Fibroblast of pulmonary artery (primary cell): Measurements from ENCODE around the gene LRRK1.

ENCODE experiments used
- DNase-seq: peaks from one replicate; pipeline ENCODE4 v3.0.0-alpha.2; 2010; ENCODE audit warnings: low read depth
- H3K4me3 ChIP-seq: replicated peaks from 2 replicates; pipeline ENCODE4 v1.5.1; 2011; ENCODE audit warnings: low read depth, mild to moderate bottlenecking, control low read depth, low read length, moderate library complexity
- TF ChIP-seq, protein P1 (sequence below): IDR thresholded peaks from 2 replicates; pipeline ENCODE4 v1.5.1; 2011; ENCODE audit warnings: mild to moderate bottlenecking, control low read depth, low read length, inconsistent platforms; ENCODE audit errors: missing control alignments

The LRRK1 gene

DNA sequence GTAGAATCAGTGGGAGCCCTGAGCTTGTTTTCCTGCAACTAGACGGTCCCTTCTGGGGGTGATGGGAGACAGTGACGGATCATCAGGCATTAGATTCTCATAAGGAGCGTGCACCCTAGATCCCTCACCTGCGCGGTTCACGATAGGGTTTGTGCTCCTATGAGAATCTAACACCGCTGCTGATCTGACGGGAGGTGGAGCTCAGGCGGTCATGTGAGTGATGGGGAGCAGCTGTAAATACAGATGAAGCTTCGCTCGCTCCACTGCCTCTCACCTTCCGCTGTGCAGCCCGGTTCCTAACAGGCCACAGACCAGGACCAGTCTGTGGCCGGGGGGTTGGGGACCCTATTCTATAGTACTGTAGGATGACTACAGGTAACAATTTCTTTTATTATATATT, 178.0 kb downstream of the LRRK1 start:
- no peak for DNase-seq
- H3K4me3 ChIP-seq, result no peak overlapping the region
- TF ChIP-seq, protein P1, sequence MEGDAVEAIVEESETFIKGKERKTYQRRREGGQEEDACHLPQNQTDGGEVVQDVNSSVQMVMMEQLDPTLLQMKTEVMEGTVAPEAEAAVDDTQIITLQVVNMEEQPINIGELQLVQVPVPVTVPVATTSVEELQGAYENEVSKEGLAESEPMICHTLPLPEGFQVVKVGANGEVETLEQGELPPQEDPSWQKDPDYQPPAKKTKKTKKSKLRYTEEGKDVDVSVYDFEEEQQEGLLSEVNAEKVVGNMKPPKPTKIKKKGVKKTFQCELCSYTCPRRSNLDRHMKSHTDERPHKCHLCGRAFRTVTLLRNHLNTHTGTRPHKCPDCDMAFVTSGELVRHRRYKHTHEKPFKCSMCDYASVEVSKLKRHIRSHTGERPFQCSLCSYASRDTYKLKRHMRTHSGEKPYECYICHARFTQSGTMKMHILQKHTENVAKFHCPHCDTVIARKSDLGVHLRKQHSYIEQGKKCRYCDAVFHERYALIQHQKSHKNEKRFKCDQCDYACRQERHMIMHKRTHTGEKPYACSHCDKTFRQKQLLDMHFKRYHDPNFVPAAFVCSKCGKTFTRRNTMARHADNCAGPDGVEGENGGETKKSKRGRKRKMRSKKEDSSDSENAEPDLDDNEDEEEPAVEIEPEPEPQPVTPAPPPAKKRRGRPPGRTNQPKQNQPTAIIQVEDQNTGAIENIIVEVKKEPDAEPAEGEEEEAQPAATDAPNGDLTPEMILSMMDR, result no peak

DNA sequence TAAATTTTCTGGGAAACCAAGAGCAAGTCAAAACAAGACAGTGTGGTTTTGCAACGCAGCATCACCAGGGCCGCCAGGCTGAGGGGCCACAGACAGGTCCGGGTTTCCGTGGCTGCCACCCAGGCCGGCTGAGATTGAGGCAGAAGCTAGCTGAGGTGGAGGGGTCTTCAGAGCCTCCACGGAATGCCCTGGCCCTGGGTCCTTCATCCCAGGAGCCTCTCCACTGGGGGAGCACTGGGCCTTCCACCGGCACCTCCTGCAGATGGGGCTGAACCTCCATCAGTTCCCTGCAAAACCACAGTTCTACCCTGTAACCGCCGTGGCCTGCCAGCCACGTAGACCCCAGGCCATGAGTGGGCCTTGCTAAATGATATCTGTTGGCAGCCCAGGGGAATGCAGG, 180.0 kb downstream of the LRRK1 start:
- TF ChIP-seq, protein P1, result no peak
- DNase-seq, result no peak
- no peak overlapping the region for H3K4me3 ChIP-seq

DNA sequence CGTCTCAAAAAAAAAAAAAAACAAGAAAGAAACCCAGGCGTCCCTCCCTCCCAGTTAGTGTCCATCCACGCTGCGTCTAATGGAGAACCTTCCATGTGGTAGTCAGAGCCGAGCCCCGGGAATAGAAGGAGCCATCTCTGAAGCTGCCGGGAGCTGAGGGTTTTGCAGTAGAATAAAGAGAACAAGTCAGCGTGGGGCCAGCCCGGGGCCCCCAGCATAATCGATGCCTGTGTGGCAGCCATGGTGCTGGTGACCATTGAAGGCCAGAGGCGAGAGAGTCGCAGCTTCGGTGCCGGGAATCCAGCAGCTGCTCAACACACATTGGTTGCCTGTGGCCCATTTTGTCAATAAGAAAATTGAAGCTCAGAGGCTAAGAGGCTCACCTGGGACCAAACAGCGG, 181.0 kb downstream of the LRRK1 start:
- no peak for DNase-seq
- TF ChIP-seq, protein P1, result no peak
- H3K4me3 ChIP-seq, result no peak overlapping the region

DNA sequence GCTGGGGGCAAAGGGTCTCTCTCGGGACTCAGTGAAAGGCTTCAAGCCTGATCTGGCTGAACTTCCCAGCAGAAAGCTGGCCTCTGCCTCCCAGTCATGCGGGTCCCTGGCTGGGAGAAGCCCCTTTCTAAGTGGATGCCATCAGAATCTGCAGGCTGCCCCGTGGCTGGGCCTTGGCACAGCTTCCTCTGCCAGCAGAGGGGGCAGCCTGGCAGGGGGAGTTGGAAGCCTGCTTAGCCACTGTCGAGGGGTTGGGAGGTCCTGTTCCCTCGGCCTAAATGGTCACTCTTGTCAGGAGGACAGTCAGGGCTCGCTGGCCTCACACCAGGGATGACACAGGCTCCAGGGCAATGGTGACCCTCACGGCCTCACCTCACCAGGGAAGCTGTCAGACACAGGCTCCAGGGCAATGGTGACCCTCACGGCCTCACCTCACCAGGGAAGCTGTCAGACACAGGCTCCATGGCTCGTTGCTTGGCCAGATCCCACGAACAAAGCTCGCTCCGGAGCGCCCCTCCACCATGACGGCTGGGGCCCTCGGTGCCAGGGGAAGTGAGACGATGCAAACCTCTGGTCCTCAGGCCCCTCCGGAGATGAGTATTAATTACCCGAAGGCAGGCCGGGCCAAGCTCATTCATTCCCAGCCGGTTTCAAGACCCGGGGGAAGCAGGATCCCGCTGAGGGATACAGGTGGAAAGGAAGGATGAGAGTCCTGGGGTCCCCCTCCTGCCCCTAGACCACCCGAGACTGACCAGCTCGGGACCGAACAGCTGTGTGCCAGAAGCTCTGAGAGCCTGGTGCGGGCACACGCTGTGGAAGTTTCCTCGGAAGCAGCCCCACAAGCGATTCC, 181.7 kb downstream of the LRRK1 start:
- H3K4me3 ChIP-seq, result no peak overlapping the region
- TF ChIP-seq, protein P1, result no peak
- DNase-seq, result no peak

DNA sequence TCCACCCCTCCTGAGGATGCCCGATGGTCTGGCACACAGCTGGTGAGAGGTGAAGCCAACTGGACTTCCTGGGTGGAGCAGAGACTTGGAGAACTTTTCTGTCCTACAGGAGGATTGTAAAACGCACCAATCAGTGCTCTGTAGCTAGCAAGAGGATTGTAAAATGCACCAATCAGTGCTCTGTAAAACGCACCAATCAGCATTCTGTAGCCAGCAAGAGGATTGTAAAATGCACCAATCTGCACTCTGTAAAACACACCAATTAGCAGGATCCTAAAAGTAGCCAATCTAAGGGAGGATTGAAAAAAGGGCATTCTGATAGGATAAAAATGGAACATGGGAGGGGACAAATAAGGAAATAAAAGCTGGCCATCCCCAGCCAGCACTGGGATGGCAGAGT, 182.5 kb downstream of the LRRK1 start:
- no peak for DNase-seq
- TF ChIP-seq, protein P1, result no peak
- H3K4me3 ChIP-seq, result no peak overlapping the region

DNA sequence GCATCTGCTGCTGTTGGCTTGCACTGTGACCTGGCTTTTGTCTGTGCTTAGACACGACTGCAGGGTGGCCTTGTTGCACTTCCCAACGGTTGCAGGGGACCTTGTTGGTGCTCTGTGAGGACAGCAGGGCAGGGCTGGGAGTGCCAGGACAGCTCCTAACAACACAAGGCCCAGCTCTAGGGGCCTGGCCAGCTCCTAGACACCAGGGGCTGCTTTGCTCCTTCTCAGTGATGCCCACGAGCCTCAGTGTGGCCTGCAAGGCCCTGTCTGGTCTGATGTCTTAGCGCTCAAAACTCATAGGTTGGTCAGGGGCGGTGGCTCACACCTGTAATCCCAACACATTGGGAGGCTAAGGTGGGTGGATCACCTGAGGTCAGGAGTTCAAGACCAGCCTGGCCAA, 183.6 kb downstream of the LRRK1 start:
- DNase-seq, result no peak
- TF ChIP-seq, protein P1, result no peak
- no peak overlapping the region for H3K4me3 ChIP-seq

DNA sequence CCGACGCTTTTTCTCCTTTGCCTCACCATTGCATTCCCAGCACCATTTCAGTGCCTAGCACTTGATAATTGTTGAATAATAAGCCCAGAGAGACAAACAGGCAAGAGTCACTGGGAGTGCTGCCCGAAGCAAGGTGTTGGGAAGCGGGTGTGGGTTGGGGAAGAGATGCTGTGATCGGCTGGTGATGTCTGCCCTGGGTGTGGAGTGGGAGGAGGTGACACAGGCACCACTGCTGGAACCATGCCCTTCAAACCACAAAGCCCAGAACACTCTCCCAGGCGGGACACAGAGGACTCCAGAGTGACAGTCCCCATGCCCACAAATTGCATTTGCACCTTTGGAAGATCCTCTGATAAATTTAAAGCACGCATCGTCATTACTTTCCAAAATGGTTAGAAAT, 184.4 kb downstream of the LRRK1 start:
- no peak for DNase-seq
- H3K4me3 ChIP-seq, result no peak overlapping the region
- TF ChIP-seq, protein P1, result no peak
